ENCODE measurements around the gene HSPA1A. TPM values are rescaled to one million over a fixed set of nuclear protein-coding genes. Genes with fewer than 3 reads are reported as not detected.
A peak's percentile ranks its signal among the peaks of the same experiment; 100 is the strongest.
"Not testable (repeated sequence)": the region's sequence is repeated elsewhere in the genome, so short reads cannot be mapped to it uniquely, and the experiment has no call there.

The HSPA1A gene
- total RNA-seq, 1 donor from 2014 or later, result 345 TPM

- peak overlapping the region; percentile 100 for H3K27ac ChIP-seq
- H3K9me3 ChIP-seq, result no peaks in the 10 kb centered on the region
- TF ChIP-seq CTCF (IDR thresholded peaks at IDR 0.05) (no peak), POLR2AphosphoS5 (IDR thresholded peaks at IDR 0.05; ENCODE audit: insufficient read depth in 1 of 2, low read depth in 1 of 2) (peak in 1 of 2 donors; percentile 95), POLR2A (IDR thresholded peaks at IDR 0.05) (peak in 1 of 2 donors; percentile 79)
- DNase-seq (ENCODE audit: extremely low spot score in 2 of 2), result peak in 1 of 2 donors; percentile 99
- intact Hi-C loops (cut with DNase I), result loop anchor here (5.0 kb wide), 1 partner anchor 77 kb away; the partner anchor contains the start of gene CLIC1
- peaks cover 37% of the 10 kb centered on the region for H3K4me1 ChIP-seq
- peak overlapping the region; percentile 59 to 73 for H3K4me3 ChIP-seq
- H3K27me3 ChIP-seq, result no peaks in the 10 kb centered on the region
- no peaks in the 10 kb centered on the region for H3K36me3 ChIP-seq
Observed at GRCh38 chr6:31814677-31815024, 692 bp upstream of the HSPA1A start.

- peak overlapping the region; percentile 12 to 46 for H3K4me3 ChIP-seq
- H3K27me3 ChIP-seq; DNase-seq (ENCODE audit: extremely low spot score in 2 of 2); H3K36me3 ChIP-seq; intact Hi-C loops (cut with DNase I); H3K9me3 ChIP-seq: not testable (repeated sequence)
- H3K4me1 ChIP-seq, result peaks cover 58% of the 10 kb centered on the region
- peak; percentile 72 to 94 for TF ChIP-seq POLR2AphosphoS5 (IDR thresholded peaks at IDR 0.05; ENCODE audit: insufficient read depth in 1 of 2, low read depth in 1 of 2)
- H3K27ac ChIP-seq, result peak overlapping the region; percentile 100
Observed at GRCh38 chr6:31817133-31817928, 2.0 kb downstream of the HSPA1A start.

GRCh38 chr6:31817929-31818511 lies 2.7 kb downstream of the HSPA1A start:
- intact Hi-C loops (cut with DNase I); H3K27me3 ChIP-seq; DNase-seq (ENCODE audit: extremely low spot score in 2 of 2); H3K36me3 ChIP-seq; H3K9me3 ChIP-seq: not testable (repeated sequence)
- TF ChIP-seq POLR2AphosphoS5 (IDR thresholded peaks at IDR 0.05; ENCODE audit: insufficient read depth in 1 of 2, low read depth in 1 of 2), result peak; percentile 8 to 31
- Histone ChIP-seq H3K4me1 (peaks cover 60% of the 10 kb centered on the region), H3K4me3 (peak overlapping the region; percentile 12 to 46), H3K27ac (peak overlapping the region; percentile 100)

- no peaks in the 10 kb centered on the region for H3K27me3 ChIP-seq
- intact Hi-C loops (cut with DNase I), result no loop called here
- H3K36me3 ChIP-seq, result no peaks in the 10 kb centered on the region
- H3K4me1 ChIP-seq, result peaks cover 67% of the 10 kb centered on the region
- no peaks in the 10 kb centered on the region for H3K9me3 ChIP-seq
- peak overlapping the region; percentile 100 for H3K27ac ChIP-seq
- H3K4me3 ChIP-seq, result peak overlapping the region in 1 of 2 donors; percentile 3
- TF ChIP-seq POLR2AphosphoS5 (IDR thresholded peaks at IDR 0.05; ENCODE audit: insufficient read depth in 1 of 2, low read depth in 1 of 2), result no peak
- no peak for TF ChIP-seq POLR2A (IDR thresholded peaks at IDR 0.05)
- TF ChIP-seq CTCF (IDR thresholded peaks at IDR 0.05), result no peak
- no peak for DNase-seq (ENCODE audit: extremely low spot score in 2 of 2)
Observed at GRCh38 chr6:31819871-31820299, 4.5 kb downstream of the HSPA1A start.

GRCh38 chr6:31820399-31820798 lies 5.1 kb downstream of the HSPA1A start:
- H3K9me3 ChIP-seq; DNase-seq (ENCODE audit: extremely low spot score in 2 of 2); H3K27me3 ChIP-seq; intact Hi-C loops (cut with DNase I); H3K4me3 ChIP-seq; H3K36me3 ChIP-seq: not testable (repeated sequence)
- Histone ChIP-seq H3K27ac (peak overlapping the region; percentile 100), H3K4me1 (peaks cover 72% of the 10 kb centered on the region)

- Histone ChIP-seq H3K4me1 (peaks cover 83% of the 10 kb centered on the region), H3K27me3 (no peaks in the 10 kb centered on the region)
- intact Hi-C loops (cut with DNase I), result no loop called here
Observed at GRCh38 chr6:31821301-31822035, 6.1 kb downstream of the HSPA1A start.

More at GRCh38 chr6:31821301-31822035, 6.1 kb downstream of the HSPA1A start:
- TF ChIP-seq POLR2AphosphoS5 (IDR thresholded peaks at IDR 0.05; ENCODE audit: insufficient read depth in 1 of 2, low read depth in 1 of 2), result peak in 1 of 2 donors; percentile 86
- peak in 1 of 2 donors; percentile 50 for TF ChIP-seq POLR2A (IDR thresholded peaks at IDR 0.05)
- no peak for TF ChIP-seq CTCF (IDR thresholded peaks at IDR 0.05)
- Histone ChIP-seq H3K9me3 (no peaks in the 10 kb centered on the region), H3K27ac (peak overlapping the region; percentile 100), H3K4me3 (peak overlapping the region; percentile 50 to 54), H3K36me3 (no peaks in the 10 kb centered on the region)
- DNase-seq (ENCODE audit: extremely low spot score in 2 of 2), result no peak
